RWPE1 (cell line): Measurements from ENCODE around the gene SELENON.
"Not testable (repeated sequence)": the region's sequence is repeated elsewhere in the genome, so short reads cannot be mapped to it uniquely, and the experiment has no call there.

Experiments used
- CTCF ChIA-PET: fragments of 350-600 bp; sonication (Branson Sonifier 250); formaldehyde crosslinking; extraction: SDS; loops from one replicate; lab custom pipeline; 2021; lab: Yijun Ruan, JAX
- POLR2A ChIA-PET: fragments of 400-600 bp; formaldehyde crosslinking; extraction: SDS; loops from one replicate; lab custom pipeline; 2020; ENCODE audit warnings: antibody characterized with exemption; ENCODE audit not compliant: low non-redundant PET; lab: Yijun Ruan, JAX
- DNase-seq: peaks from one replicate; pipeline ENCODE4 v3.0.0; 2012; ENCODE audit warnings: low spot score
- H3K27ac ChIP-seq: fragments of 450-650 bp; 2 replicates; pipeline ENCODE4 v1.5.1; 2017
- TF ChIP-seq, protein P1 (sequence below): fragments of 450-650 bp; conservative IDR thresholded peaks from 2 replicates; pipeline ENCODE4 v1.5.1; 2017; ENCODE audit warnings: low read depth, mild to moderate bottlenecking

The SELENON gene

DNA sequence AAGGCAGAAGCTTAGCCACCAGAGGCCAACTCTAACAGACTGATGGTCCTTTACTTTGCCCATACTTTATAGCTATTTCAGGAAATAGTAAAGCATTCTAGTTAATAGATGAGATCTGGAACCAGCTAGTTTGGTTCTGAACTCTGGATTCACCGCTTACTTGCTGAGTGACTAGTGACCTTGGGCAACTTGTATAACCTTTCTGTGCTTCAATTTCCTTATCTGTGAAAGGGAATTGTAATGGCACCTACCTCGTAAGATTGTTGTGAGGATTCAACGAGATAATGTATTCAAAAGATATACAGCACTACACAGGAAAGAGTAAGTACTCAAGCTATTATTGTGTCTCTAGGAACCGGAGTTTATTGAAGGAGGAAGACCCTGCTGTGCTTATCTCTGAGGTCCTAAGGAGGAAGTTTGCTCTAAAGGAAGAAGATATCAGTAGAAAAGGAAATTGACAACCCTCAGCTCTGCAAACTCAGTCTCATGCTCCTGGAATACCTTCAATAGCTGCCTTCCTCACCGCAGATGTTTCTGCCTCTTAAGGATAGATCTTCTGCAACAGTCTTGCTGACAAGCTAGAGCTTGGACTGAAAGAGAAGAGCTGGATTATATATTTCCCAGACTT is 31.7 kb downstream of the SELENON start:
- DNase-seq, result no peak
- TF ChIP-seq, protein P1, sequence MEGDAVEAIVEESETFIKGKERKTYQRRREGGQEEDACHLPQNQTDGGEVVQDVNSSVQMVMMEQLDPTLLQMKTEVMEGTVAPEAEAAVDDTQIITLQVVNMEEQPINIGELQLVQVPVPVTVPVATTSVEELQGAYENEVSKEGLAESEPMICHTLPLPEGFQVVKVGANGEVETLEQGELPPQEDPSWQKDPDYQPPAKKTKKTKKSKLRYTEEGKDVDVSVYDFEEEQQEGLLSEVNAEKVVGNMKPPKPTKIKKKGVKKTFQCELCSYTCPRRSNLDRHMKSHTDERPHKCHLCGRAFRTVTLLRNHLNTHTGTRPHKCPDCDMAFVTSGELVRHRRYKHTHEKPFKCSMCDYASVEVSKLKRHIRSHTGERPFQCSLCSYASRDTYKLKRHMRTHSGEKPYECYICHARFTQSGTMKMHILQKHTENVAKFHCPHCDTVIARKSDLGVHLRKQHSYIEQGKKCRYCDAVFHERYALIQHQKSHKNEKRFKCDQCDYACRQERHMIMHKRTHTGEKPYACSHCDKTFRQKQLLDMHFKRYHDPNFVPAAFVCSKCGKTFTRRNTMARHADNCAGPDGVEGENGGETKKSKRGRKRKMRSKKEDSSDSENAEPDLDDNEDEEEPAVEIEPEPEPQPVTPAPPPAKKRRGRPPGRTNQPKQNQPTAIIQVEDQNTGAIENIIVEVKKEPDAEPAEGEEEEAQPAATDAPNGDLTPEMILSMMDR, result no peak
- POLR2A ChIA-PET, result interaction anchor here (0.6 kb wide), 1 partner anchor 23 kb away, joined by 3 read pairs; no protein-coding TSS in a partner anchor
- H3K27ac ChIP-seq, result no peak overlapping the region
- CTCF ChIA-PET, result interaction anchor here (0.5 kb wide), 1 partner anchor 24 kb away, joined by 4 read pairs; no protein-coding TSS in a partner anchor

DNA sequence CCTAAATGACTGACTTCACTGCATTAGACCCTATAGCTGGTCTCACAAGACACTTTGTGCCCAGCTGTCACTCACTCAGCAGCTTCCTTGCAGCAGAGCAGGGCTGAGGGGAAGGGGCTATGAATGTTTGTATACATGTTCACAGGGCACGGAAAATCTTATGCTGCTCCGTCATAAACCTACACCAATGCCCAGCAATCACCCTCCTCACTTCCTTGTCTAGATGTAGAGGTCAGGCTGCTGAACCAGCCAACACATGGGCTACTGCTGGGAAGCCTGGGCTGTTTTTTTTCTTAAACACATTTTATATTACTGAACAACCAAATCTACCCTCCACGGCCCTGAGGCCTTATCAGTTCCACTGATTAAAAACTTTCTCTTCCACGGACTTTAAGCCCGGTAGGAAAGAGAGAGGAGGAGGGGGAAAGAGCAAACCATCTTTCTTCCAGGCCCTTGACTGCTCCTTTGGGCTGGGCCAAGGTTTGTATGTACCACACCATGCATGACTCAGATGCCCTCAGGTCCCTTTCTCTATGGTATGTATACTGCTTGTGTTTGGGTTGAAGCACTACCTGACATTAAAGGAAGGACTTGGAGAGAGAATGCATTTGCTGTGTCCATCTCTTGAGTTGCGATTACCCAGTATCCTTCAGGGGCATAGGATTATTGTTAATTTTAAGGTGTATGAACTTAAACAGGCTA is 32.5 kb downstream of the SELENON start:
- no peak overlapping the region for H3K27ac ChIP-seq
- DNase-seq, result peak; percentile 41
- POLR2A ChIA-PET, result no interaction called here
- TF ChIP-seq, protein P1, result no peak
- CTCF ChIA-PET, result interaction anchor here (1.1 kb wide), 1 partner anchor 9 kb away, joined by 5 read pairs; no protein-coding TSS in a partner anchor

DNA sequence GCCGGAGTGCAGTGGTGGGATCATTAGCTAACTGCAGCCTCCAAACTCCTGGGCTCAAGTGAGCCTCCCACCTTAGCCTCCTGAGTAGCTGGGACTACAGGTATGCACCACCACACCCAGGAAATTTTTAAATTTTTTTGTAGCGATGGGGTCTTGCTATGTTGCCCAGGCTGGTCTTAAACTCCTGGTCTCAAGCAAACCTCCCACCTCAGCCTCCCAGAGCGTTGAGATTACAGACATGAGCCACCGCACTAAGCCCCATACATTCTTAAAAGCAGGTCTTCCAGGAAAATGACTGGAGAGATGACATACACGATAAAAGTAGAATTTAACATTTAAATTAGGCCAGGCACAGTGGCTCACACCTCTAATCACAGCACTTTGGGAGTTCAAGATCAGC is 33.2 kb downstream of the SELENON start:
- TF ChIP-seq, protein P1, result no peak
- H3K27ac ChIP-seq, result no peak overlapping the region
- ChIA-PET POLR2A (no interaction called here), CTCF (interaction anchor here (0.6 to 1.1 kb wide), 3 partner anchors 8 to 19 kb away, joined by 3 to 5 read pairs (median 4); no protein-coding TSS in a partner anchor)
- DNase-seq, result no peak

DNA sequence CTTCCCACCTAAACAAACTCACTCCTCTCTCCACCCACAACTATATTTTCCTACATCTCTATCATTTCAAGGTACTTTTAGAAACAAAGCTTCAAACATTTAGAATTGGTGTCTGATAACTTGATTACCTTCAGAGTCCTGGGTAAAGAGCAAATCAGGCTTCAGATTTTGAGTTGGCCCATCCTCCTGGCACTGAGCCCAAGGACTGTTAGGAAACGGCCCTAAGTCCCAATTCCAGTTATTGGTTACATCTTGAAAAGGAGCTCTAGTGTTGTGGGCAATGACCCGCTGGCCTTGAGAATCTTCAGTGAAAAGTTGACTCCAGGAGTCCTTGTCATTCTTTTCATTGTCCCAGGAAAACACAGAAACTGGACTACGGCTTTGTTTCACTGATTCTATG is 34.9 kb downstream of the SELENON start:
- no peak overlapping the region for H3K27ac ChIP-seq
- POLR2A ChIA-PET, result no interaction called here
- DNase-seq, result no peak
- CTCF ChIA-PET, result interaction anchor here (0.6 kb wide), 1 partner anchor 347 kb away, joined by 4 read pairs; no protein-coding TSS in a partner anchor
- TF ChIP-seq, protein P1, result no peak

DNA sequence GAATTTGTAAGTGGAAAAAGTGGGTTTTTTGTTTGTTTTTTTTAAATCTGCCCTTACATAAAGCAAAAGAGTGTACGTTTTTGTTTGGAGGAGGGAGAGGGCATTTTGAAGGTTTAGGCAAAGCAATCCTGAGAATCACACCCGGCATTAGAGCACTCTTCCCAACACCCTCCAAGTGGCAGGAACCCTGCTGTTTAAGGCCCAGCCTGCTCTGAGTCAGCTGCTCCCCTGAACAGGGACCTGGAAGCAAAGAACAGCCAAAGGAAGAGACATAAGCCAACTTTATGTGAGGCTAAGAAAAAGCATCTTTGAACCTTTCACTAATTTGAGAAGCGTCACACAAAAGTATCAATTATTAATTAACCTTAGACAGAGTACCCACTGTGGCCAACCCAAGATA is 36.7 kb downstream of the SELENON start:
- POLR2A ChIA-PET, result no interaction called here
- H3K27ac ChIP-seq, result no peak overlapping the region
- CTCF ChIA-PET, result interaction anchor here (0.6 to 1.0 kb wide), 4 partner anchors 8 to 316 kb away, joined by 3 read pairs; no protein-coding TSS in a partner anchor
- DNase-seq, result no peak
- TF ChIP-seq, protein P1, result no peak

DNA sequence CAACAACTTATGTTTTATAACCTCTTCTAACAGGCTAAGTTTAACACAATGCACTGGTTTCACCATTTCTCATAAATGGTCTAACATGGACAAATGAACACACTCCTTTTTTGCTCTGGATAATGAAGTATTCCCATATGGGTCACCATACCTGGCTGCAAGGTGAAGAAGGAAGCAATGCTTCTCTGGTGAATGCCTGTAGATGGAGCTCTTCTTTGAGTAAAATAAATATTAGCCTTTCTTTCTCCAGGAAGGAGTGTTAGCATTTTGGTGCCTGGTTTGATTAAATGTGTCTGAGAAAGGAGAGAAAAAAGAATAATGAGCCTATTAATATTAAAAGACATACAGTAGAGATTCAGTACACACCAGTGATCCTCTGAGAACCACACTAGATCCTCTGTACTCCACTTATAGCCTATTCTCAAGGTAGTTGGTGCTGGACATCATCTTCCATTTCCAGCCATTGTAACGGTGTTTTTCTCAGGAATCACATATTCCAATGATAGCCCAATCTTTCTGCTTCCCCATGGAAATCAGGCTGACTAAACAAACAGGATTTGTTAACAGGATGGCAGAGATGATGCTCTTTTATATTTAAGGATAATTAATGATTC is 37.4 kb downstream of the SELENON start:
- ChIA-PET CTCF (interaction anchor here (0.6 to 1.0 kb wide), 6 partner anchors 9 to 844 kb away, joined by 3 to 5 read pairs (median 3); no protein-coding TSS in a partner anchor), POLR2A (interaction anchor here (0.7 kb wide), 1 partner anchor 38 kb away, joined by 3 read pairs; the partner anchor contains the start of gene PAQR7)
- H3K27ac ChIP-seq, result no peak overlapping the region
- peak; percentile 42 for DNase-seq
- TF ChIP-seq, protein P1, result peak; percentile 62

DNA sequence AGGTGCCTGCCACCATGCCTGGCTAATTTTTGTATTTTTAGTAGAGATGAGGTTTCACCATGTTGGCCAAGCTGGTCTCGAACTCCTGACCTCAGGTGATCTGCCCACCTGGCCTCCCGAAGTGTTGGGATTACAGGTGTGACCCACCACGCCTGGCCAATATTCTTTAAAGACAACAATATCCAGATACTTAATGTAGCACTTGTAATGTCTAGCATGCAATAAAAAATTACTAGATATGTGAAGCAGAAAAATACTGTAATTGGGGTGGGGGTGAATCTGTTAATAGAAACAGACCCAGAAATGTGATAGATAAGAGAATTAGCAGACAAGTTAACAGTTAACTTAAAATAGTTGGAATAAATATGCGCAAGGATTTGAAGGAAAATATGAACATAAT is 39.8 kb downstream of the SELENON start:
- H3K27ac ChIP-seq, POLR2A ChIA-PET, DNase-seq: not testable (repeated sequence)
- CTCF ChIA-PET, result interaction anchor here (0.7 to 0.8 kb wide), 3 partner anchors 56 to 384 kb away, joined by 3 to 5 read pairs (median 4); no protein-coding TSS in a partner anchor
